GM12865 (cell line): ENCODE data around the gene UFM1.

Experiments
- DNase-seq: peaks from one replicate; pipeline ENCODE4 v3.0.0; 2010; ENCODE audit warnings: low read depth
- H3K4me3 ChIP-seq: 2 replicates; pipeline ENCODE4 v1.5.1; 2011; ENCODE audit warnings: mild to moderate bottlenecking, low read depth, low read length, control low read depth
- CTCF ChIP-seq: IDR thresholded peaks from 2 replicates; pipeline ENCODE4 v1.5.1; 2011; ENCODE audit warnings: low read length, control low read depth, low read depth, inconsistent platforms; ENCODE audit not compliant: insufficient read depth; ENCODE audit errors: missing control alignments

The UFM1 gene

GRCh38 chr13:38409771-38410170 lies 60.1 kb downstream of the UFM1 start:
- TF ChIP-seq CTCF, result no peak
- no peak overlapping the region for H3K4me3 ChIP-seq
- no peak for DNase-seq

- H3K4me3 ChIP-seq, result no peak overlapping the region
- no peak for DNase-seq
- no peak for TF ChIP-seq CTCF
Measured at GRCh38 chr13:38412266-38412665, 62.6 kb downstream of the UFM1 start.
